ENCODE measurements around the gene BIRC7.

DNA sequence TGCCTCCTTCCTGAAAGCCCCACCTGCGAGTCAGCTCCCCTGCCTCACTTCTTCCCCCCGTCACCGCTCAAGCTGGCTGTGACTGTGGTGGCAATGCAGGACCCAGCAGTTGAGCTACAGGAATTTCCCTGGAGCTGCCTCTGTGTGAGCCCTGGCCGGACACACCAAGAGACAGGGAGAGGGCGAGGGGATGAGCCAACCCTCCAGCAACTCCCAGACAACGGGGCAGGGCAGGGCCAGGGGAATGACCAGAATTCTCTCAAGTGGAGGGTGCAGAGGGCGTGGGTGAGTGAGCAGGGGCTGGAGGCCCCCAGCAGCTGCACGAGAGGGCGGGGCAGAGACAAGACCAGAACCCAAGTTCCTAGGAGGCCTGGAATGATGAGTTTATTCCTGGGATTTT is 32.0 kb downstream of the BIRC7 start:
- TF ChIP-seq, protein P1, sequence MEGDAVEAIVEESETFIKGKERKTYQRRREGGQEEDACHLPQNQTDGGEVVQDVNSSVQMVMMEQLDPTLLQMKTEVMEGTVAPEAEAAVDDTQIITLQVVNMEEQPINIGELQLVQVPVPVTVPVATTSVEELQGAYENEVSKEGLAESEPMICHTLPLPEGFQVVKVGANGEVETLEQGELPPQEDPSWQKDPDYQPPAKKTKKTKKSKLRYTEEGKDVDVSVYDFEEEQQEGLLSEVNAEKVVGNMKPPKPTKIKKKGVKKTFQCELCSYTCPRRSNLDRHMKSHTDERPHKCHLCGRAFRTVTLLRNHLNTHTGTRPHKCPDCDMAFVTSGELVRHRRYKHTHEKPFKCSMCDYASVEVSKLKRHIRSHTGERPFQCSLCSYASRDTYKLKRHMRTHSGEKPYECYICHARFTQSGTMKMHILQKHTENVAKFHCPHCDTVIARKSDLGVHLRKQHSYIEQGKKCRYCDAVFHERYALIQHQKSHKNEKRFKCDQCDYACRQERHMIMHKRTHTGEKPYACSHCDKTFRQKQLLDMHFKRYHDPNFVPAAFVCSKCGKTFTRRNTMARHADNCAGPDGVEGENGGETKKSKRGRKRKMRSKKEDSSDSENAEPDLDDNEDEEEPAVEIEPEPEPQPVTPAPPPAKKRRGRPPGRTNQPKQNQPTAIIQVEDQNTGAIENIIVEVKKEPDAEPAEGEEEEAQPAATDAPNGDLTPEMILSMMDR (optimal IDR thresholded peaks at IDR 0.05 in 1 of 3, IDR thresholded peaks at IDR 0.05 in 1 of 3, conservative IDR thresholded peaks at IDR 0.05 in 1 of 3; ENCODE audit: extremely low read depth in 1 of 3, insufficient read depth in 2 of 3, low read length in 3 of 3), result no peak
- TF ChIP-seq EZH2 (IDR thresholded peaks at IDR 0.05; ENCODE audit: low read length), result no peak
